ENCODE data around the gene HERC3.

GRCh38 chr4:88597970-88598660 is 5.8 kb downstream of the HERC3 start:
- TF ChIP-seq POLR2AphosphoS5 (IDR thresholded peaks at IDR 0.05; ENCODE audit: insufficient read depth in 1 of 2, low read depth in 1 of 2) (no peak), CTCF (IDR thresholded peaks at IDR 0.05) (no peak)
